SK-N-SH (cell line): Measurements from ENCODE around the gene RPS6KA2.

ENCODE experiments used
- CTCF ChIP-seq: fragments of 200-600 bp; sonication (generic); IDR thresholded peaks from 2 replicates; pipeline ENCODE4 v1.6.1; 2017; ENCODE audit warnings: antibody characterized with exemption, mild to moderate bottlenecking, moderate library complexity
- MAX ChIP-seq: IDR thresholded peaks from 2 replicates; pipeline ENCODE4 v1.4.0; 2012; ENCODE audit warnings: low read depth

GRCh38 chr6:166417285-166417691 lies 209.8 kb downstream of the RPS6KA2 start:
- TF ChIP-seq CTCF (no peak), MAX (no peak)
